ENCODE measurements around the gene VIP.
"Not testable (repeated sequence)": the region's sequence is repeated elsewhere in the genome, so short reads cannot be mapped to it uniquely, and the experiment has no call there.

DNA sequence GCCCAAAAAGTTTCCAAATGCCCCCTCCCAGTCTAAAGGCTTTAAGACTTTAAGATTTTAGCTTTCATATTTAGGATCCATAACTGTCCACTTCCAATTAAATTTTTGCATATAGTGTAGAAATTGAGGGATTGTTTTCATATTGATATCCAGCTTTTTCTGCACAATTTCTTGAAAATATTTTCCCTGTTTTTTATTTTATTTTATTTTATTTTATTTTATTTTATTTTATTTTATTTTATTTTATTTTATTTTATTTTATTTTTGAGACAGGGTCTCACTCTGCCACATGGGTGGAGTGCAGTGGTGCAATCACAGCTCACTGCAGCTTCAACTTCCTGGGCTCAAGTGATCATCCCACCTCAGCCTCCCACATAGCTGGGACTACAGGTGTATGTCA is 46.8 kb upstream of the VIP start:
- TF ChIP-seq, protein P1, sequence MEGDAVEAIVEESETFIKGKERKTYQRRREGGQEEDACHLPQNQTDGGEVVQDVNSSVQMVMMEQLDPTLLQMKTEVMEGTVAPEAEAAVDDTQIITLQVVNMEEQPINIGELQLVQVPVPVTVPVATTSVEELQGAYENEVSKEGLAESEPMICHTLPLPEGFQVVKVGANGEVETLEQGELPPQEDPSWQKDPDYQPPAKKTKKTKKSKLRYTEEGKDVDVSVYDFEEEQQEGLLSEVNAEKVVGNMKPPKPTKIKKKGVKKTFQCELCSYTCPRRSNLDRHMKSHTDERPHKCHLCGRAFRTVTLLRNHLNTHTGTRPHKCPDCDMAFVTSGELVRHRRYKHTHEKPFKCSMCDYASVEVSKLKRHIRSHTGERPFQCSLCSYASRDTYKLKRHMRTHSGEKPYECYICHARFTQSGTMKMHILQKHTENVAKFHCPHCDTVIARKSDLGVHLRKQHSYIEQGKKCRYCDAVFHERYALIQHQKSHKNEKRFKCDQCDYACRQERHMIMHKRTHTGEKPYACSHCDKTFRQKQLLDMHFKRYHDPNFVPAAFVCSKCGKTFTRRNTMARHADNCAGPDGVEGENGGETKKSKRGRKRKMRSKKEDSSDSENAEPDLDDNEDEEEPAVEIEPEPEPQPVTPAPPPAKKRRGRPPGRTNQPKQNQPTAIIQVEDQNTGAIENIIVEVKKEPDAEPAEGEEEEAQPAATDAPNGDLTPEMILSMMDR (IDR thresholded peaks at IDR 0.05): not testable (repeated sequence)
- not testable (repeated sequence) for TF ChIP-seq EHF (CRISPR knock-in tag; IDR thresholded peaks at IDR 0.05); ESRRA (IDR thresholded peaks at IDR 0.05; ENCODE audit: borderline replicate concordance, low read length); NFE2L2 (conservative IDR thresholded peaks at IDR 0.05; ENCODE audit: low read length); JUN (IDR thresholded peaks at IDR 0.05)
